ENCODE data around the gene BCL3. TPM values are rescaled to one million over a fixed set of nuclear protein-coding genes. Genes with fewer than 3 reads are reported as not detected.

BCL3 gene
- 0.70 and 5.7 TPM in 2 replicates for polyA plus RNA-seq

GRCh38 chr19:44748426-44749254 is at the start of gene BCL3:
Gene BCL3, plus strand, starts transcription at chr19:44748708. Its CDS starts 83 bp downstream, at chr19:44748791.

GRCh38 chr19:44777715-44778347 is 29.3 kb downstream of the BCL3 start, which contains the start of gene CBLC:
Gene CBLC, plus strand, starts transcription at chr19:44777890. Its CDS starts 42 bp downstream, at chr19:44777932.

GRCh38 chr19:44808463-44809371 is 60.2 kb downstream of the BCL3 start, which contains the start of gene BCAM:
Gene BCAM, plus strand, starts transcription at chr19:44809103. Its CDS starts 22 bp downstream, at chr19:44809125.

Other genes starting within 250 kb of the BCL3 start
- 4.9 and 7.1 TPM in 2 replicates for gene ZNF180, start 248.2 kb upstream of the BCL3 start, polyA plus RNA-seq
- not detected in 2 replicates for gene CEACAM20, start 219.0 kb upstream of the BCL3 start, polyA plus RNA-seq
- gene IGSF23, start 135.1 kb upstream of the BCL3 start, polyA plus RNA-seq: not detected in 2 replicates
- 4.5 and 9.1 TPM in 2 replicates for gene PVR, start 104.8 kb upstream of the BCL3 start, polyA plus RNA-seq
- gene CEACAM19, start 77.2 kb upstream of the BCL3 start, polyA plus RNA-seq: 0.77 TPM in 1 of 2 replicates, not detected in the other
- gene CEACAM16, start 49.6 kb upstream of the BCL3 start, polyA plus RNA-seq: 0.35 TPM in 1 of 2 replicates, not detected in the other
- not detected in 2 replicates for gene CBLC, start 29.2 kb downstream of the BCL3 start, polyA plus RNA-seq
- not detected in 2 replicates for gene BCAM, start 60.4 kb downstream of the BCL3 start, polyA plus RNA-seq
- 6.2 and 21.5 TPM in 2 replicates for gene NECTIN2, start 97.6 kb downstream of the BCL3 start, polyA plus RNA-seq
- 1.8 and 2.7 TPM in 2 replicates for gene TOMM40, start 142.5 kb downstream of the BCL3 start, polyA plus RNA-seq
- gene APOE, start 157.1 kb downstream of the BCL3 start, polyA plus RNA-seq: 6.2 and 10.7 TPM in 2 replicates
- 5.7 and 19.8 TPM in 2 replicates for gene APOC1, start 165.9 kb downstream of the BCL3 start, polyA plus RNA-seq
- gene APOC4, start 193.5 kb downstream of the BCL3 start, polyA plus RNA-seq: not detected in 2 replicates
- 0.98 TPM in 1 of 2 replicates, not detected in the other for gene APOC2, start 197.3 kb downstream of the BCL3 start, polyA plus RNA-seq
- gene CLPTM1, start 206.7 kb downstream of the BCL3 start, polyA plus RNA-seq: 1.7 and 5.9 TPM in 2 replicates